GM18870 (cell line): ENCODE measurements around the gene SLC39A8.

Source experiments
- ATAC-seq: cut with Tn5 transposase; IDR thresholded peaks from one replicate; pipeline ENCODE4 v1.9.1; 2021; ENCODE audit warnings: moderate library complexity; ENCODE audit not compliant: unreplicated experiment

The SLC39A8 gene

DNA sequence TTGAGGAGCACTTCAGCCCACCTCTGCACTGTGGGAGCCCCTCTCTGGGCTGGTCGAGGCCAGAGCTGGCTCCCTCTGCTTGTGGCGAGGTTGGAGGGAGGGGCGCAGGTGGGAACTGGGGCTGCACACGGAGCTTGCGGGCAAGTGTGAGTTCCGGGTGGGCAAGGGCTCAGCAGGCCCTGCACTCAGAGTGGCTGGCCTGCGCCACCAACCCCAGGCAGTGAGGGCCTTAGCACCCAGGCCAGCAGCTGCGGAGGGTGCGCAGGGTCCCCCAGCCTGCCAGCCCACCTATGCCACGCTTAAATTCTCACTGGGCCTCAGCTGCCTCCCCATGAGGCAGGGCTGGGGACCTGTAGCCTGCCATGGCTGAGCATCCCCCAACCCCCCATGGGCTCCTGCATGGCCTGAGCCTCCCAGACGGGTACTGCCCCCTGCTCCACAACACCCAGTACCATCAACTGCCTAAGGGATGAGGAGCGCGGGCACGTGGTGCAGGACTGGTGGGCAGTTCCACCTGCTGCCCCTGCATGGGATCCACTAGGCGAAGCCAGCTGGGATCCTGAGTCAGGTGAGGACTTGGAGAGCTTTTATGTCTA, 110.9 kb downstream of the SLC39A8 start:
- ATAC-seq: no peak

- no peak for ATAC-seq
These were observed 115.1 kb downstream of the SLC39A8 start for GRCh38 chr4:102230194-102230593.

GRCh38 chr4:102227388-102227787, 117.9 kb downstream of the SLC39A8 start:
- no peak for ATAC-seq

- ATAC-seq: no peak
These were observed 121.8 kb downstream of the SLC39A8 start for GRCh38 chr4:102223461-102223860.

DNA sequence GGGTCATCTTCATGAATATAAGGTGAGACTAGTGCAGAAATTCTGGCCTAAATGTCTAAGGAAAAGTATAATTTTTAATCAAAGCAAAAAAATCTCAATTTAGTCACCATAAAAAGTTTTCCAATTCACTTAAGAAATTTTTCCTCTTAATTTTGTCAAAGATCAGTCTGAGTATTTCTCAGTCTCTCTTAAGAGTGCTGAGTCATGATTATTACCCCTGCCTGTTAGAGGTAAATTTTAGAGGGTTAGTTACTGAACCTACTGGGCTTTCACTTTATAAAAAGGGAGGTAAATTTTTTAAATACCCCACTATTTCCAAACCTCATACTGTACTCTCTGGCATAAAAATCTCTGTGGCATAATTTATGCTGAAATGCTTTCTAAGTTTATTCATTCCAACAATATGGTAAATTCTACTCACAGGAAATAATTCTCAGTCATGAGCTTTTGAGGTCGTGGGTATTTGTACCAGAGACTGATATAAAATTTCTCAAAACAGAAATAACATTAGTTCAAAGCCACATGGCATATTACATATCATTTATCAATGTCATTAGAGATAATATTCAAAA, 122.4 kb downstream of the SLC39A8 start:
- ATAC-seq: no peak

DNA sequence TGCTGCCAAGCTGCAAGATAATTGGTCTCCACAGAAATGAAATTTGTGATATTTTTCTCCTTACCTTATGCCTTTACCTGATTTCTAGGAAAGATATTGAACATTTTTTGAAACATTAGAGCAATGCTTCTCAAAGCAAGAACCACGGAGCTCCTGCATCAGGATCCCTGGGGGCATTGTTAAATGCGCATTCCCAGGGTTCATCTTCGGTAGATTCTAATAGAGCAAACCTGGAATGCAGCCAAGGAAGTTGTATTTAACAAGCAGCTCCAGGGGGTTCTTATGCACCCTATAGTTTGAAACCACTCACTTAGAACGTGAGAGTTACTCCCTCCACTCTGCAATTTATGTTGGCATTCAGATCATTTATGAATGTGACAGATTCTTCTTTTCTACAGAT, 126.2 kb downstream of the SLC39A8 start:
- no peak for ATAC-seq

GRCh38 chr4:102218656-102219055, 126.6 kb downstream of the SLC39A8 start:
- no peak for ATAC-seq

DNA sequence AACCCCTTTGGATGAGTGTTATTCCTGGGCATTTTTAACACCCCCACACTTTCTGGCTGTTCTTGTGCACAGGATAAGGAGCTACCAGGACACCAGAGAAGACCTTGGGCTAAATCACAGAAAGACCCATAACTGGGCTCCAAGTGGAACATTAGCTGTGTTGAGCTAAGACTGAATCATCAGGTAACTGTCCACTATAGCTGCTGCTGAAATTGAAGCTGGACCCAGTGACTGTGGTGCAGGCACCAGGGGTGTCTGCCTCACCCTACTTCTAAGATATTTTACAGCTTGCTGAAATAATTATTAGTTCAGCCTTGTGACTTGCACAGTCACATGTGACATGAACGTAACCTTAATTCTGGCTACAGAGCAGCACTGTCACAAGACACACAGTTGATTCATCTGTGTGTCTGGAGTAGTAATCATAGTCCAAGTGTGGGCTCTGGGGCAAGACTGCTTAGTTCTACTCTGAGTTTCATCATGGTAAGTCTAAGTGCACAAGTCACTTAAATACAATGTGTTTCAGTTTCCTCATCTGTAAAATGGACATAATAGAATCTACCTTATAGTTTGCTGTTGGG, 127.4 kb downstream of the SLC39A8 start:
- no peak for ATAC-seq

- ATAC-seq: no peak
These were observed 127.9 kb downstream of the SLC39A8 start for GRCh38 chr4:102217345-102217744.

DNA sequence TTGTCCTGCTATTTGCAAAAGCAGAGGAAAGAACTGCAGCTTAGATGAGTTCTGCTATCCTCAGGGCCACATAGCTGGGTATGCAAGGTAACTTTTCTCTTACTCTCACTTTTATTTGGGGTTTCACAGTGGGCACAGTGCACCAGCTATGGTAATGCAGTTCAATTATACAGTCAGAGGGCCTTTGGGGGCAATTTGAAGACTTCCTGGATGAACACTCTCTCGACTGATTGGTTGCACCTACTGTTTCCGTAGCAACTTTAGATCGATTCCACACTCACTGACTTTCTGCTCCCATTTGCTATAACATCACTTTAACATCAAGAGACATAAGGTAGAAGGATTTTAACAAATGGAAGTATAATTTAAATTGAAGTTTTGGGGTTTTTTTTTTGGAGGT, 128.6 kb downstream of the SLC39A8 start:
- ATAC-seq: no peak

DNA sequence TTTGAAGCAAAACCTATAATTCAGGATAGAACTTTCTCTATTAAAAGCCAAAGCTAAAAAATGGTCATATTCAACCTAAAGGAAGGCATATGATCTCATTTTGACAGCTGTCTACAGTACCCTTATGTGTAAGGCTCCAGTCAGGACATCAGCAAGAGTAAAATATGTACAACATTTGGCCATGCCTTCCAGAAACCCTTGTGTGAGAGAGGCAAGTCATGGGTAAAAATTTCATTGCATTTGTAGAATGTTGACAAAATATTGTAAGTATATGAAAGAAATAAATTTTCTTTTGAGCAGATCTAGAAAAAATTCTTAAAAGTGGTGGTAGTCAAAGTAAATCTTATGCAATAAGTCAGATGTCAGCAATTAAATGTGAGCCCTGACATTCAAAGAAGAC, 132.3 kb downstream of the SLC39A8 start:
- ATAC-seq: no peak
